ENCODE measurements around the gene APBA2. TPM values are rescaled to one million over a fixed set of nuclear protein-coding genes. Genes with fewer than 3 reads are reported as not detected.

The APBA2 gene
- total and polyA plus RNA-seq, 10 donors, result 5.8 to 33.8 (median 18.3) TPM

DNA sequence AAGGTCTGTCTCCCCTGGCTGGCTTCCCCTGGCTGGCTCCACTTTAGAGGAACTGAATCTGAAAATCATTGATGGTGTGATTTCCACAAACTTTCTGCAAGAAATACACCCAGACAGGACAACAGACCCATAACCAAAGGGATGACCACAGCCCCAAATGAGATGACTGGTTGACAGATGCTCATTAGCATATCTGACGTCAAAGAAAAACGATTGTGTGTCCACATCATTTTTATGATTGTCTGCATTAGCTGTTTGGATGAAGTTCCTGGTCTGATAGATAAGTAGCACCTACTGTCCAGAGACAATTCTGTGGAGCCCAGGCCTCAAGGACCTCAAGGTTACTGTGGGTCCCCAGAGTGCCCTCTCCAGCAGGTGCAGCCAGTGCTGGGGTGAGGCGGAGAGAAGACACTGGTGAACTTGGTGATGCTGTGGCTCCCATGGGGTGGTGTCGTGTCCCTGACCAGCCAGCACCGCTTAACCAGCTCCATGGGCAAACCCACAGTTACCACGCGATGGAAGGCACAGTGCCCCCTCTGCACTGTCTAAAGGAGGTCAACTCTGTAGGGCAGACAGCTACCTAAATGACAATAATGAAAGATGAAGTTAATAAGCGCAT, 256.5 kb downstream of the APBA2 start:
- TF ChIP-seq POLR2A (IDR thresholded peaks at IDR 0.05), result no peak
- no peak for TF ChIP-seq POLR2AphosphoS5 (IDR thresholded peaks at IDR 0.05)
- TF ChIP-seq, protein P1, sequence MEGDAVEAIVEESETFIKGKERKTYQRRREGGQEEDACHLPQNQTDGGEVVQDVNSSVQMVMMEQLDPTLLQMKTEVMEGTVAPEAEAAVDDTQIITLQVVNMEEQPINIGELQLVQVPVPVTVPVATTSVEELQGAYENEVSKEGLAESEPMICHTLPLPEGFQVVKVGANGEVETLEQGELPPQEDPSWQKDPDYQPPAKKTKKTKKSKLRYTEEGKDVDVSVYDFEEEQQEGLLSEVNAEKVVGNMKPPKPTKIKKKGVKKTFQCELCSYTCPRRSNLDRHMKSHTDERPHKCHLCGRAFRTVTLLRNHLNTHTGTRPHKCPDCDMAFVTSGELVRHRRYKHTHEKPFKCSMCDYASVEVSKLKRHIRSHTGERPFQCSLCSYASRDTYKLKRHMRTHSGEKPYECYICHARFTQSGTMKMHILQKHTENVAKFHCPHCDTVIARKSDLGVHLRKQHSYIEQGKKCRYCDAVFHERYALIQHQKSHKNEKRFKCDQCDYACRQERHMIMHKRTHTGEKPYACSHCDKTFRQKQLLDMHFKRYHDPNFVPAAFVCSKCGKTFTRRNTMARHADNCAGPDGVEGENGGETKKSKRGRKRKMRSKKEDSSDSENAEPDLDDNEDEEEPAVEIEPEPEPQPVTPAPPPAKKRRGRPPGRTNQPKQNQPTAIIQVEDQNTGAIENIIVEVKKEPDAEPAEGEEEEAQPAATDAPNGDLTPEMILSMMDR (IDR thresholded peaks at IDR 0.05 in 8 of 11, conservative IDR thresholded peaks at IDR 0.05 in 3 of 11), result no peak
- Histone ChIP-seq H3K36me3 (no peaks in the 10 kb centered on the region), H3K4me1 (peaks cover 0 to 9% (median 7%) of the 10 kb centered on the region in 6 donors), H3K27me3 (replicated peaks in 1 of 7) (peaks cover 0 to 47% (median 22%) of the 10 kb centered on the region in 7 donors), H3K9me3 (no peaks in the 10 kb centered on the region), H3K4me3 (no peak overlapping the region), H3K27ac (no peak overlapping the region)
- WGBS, 5 donors, result 69 to 93% (median 83%) methylated on average over 8 of the region's 8 CpGs
- intact Hi-C loops (cut with DNase I; ENCODE audit: low total_unique reads), result no loop called here
- DNase-seq, result no peak

GRCh38 chr15:29143293-29143692, 257.5 kb downstream of the APBA2 start:
- H3K27me3 ChIP-seq (replicated peaks in 1 of 7), result peaks cover 0 to 42% (median 19%) of the 10 kb centered on the region in 7 donors
- WGBS, 5 donors, result 72 to 99% (median 88%) methylated on average over 5 of the region's 5 CpGs
- TF ChIP-seq, protein P1 (IDR thresholded peaks at IDR 0.05 in 8 of 11, conservative IDR thresholded peaks at IDR 0.05 in 3 of 11), result no peak
- TF ChIP-seq POLR2AphosphoS5 (IDR thresholded peaks at IDR 0.05) (no peak), POLR2A (IDR thresholded peaks at IDR 0.05) (no peak)
- H3K36me3 ChIP-seq, result no peaks in the 10 kb centered on the region
- H3K27ac ChIP-seq, result no peak overlapping the region
- H3K4me1 ChIP-seq, result peaks cover 0 to 9% (median 7%) of the 10 kb centered on the region in 6 donors
- intact Hi-C loops (cut with DNase I; ENCODE audit: low total_unique reads), result no loop called here
- H3K4me3 ChIP-seq, result no peak overlapping the region
- H3K9me3 ChIP-seq, result no peaks in the 10 kb centered on the region
- DNase-seq, result no peak

GRCh38 chr15:29143909-29144635, 258.3 kb downstream of the APBA2 start:
- Histone ChIP-seq H3K36me3 (no peaks in the 10 kb centered on the region), H3K9me3 (no peaks in the 10 kb centered on the region), H3K4me3 (no peak overlapping the region), H3K27ac (no peak overlapping the region), H3K4me1 (peaks cover 0 to 9% (median 7%) of the 10 kb centered on the region in 6 donors), H3K27me3 (replicated peaks in 1 of 7) (peaks cover 0 to 37% (median 19%) of the 10 kb centered on the region in 7 donors)
- intact Hi-C loops (cut with DNase I; ENCODE audit: low total_unique reads), result no loop called here
- 76 to 89% (median 83%) methylated on average over 10 of the region's 10 CpGs for WGBS, 5 donors
- TF ChIP-seq POLR2AphosphoS5 (IDR thresholded peaks at IDR 0.05) (no peak), POLR2A (IDR thresholded peaks at IDR 0.05) (no peak)
- TF ChIP-seq, protein P1 (IDR thresholded peaks at IDR 0.05 in 8 of 11, conservative IDR thresholded peaks at IDR 0.05 in 3 of 11), result no peak
- no peak for DNase-seq

DNA sequence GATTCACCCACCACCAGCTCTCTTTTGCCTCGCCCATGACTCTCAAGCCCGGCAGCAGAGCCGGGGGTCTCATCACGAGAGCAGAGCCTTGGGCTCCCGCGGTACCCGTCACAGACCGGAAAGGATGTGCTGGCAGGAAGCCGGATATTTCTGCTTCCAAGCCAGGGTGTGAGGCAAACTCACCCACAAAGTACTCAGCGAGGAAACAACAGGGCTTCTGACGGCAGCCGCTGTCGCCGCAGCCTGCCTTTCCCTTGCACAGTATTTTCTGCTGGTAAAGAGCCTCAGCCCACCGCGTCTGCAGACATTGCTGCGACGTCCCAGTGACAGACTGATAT, 263.9 kb downstream of the APBA2 start:
- Histone ChIP-seq H3K27me3 (replicated peaks in 1 of 7) (no peaks in the 10 kb centered on the region), H3K36me3 (no peaks in the 10 kb centered on the region), H3K4me1 (no peaks in the 10 kb centered on the region), H3K4me3 (no peak overlapping the region), H3K9me3 (peaks cover 0 to 14% (median 0%) of the 10 kb centered on the region in 8 donors), H3K27ac (no peak overlapping the region)
- 56 to 91% (median 82%) methylated on average over 12 to 18 of the region's 18 CpGs for WGBS, 5 donors
- intact Hi-C loops (cut with DNase I; ENCODE audit: low total_unique reads), result no loop called here
- no peak for DNase-seq
- TF ChIP-seq, protein P1 (IDR thresholded peaks at IDR 0.05 in 8 of 11, conservative IDR thresholded peaks at IDR 0.05 in 3 of 11), result no peak
- no peak for TF ChIP-seq POLR2A (IDR thresholded peaks at IDR 0.05)
- no peak for TF ChIP-seq POLR2AphosphoS5 (IDR thresholded peaks at IDR 0.05)
